Stimulated activated CD8-positive, alpha-beta memory T cell treated with anti-CD3 and anti-CD28 coated beads, Interleukin-7, amount 100 ng/mL, for 4 hours (primary cell): ENCODE results near the gene GABRG3.

ENCODE experiments used
- DNase-seq, 2 donors: peaks; one replicate each; pipeline ENCODE4 v3.0.0-alpha.2; 2020; ENCODE audit warnings: low read depth in 2 of 2

Gene GABRG3

GRCh38 chr15:27241943-27242342 is 271.0 kb downstream of the GABRG3 start:
- no peak for DNase-seq

- DNase-seq = no peak
These were observed 273.1 kb downstream of the GABRG3 start for GRCh38 chr15:27244047-27244446.

- no peak for DNase-seq
These were observed 277.3 kb downstream of the GABRG3 start for GRCh38 chr15:27248251-27248650.

- no peak for DNase-seq
These were observed 278.2 kb downstream of the GABRG3 start for GRCh38 chr15:27249046-27249759.

GRCh38 chr15:27249760-27250109 is 278.8 kb downstream of the GABRG3 start:
- no peak for DNase-seq

GRCh38 chr15:27250223-27250622 is 279.2 kb downstream of the GABRG3 start:
- DNase-seq = no peak

- DNase-seq = no peak
These were observed 283.1 kb downstream of the GABRG3 start for GRCh38 chr15:27254055-27254454.

- no peak for DNase-seq
These were observed 283.8 kb downstream of the GABRG3 start for GRCh38 chr15:27254801-27255200.

GRCh38 chr15:27256446-27256845 is 285.5 kb downstream of the GABRG3 start:
- DNase-seq = no peak

- no peak for DNase-seq
These were observed 287.3 kb downstream of the GABRG3 start for GRCh38 chr15:27258287-27258686.

GRCh38 chr15:27260523-27260922 is 289.5 kb downstream of the GABRG3 start:
- DNase-seq = no peak

- no peak for DNase-seq
These were observed 297.9 kb downstream of the GABRG3 start for GRCh38 chr15:27268923-27269322.

GRCh38 chr15:27271258-27271657 is 300.3 kb downstream of the GABRG3 start:
- DNase-seq = no peak

- DNase-seq = no peak
These were observed 301.4 kb downstream of the GABRG3 start for GRCh38 chr15:27272427-27272826.

GRCh38 chr15:27273506-27273905 is 302.5 kb downstream of the GABRG3 start:
- DNase-seq = no peak

- DNase-seq = no peak
These were observed 307.8 kb downstream of the GABRG3 start for GRCh38 chr15:27278761-27279160.

GRCh38 chr15:27292641-27293040 is 321.7 kb downstream of the GABRG3 start:
- no peak for DNase-seq

- no peak for DNase-seq
These were observed 322.6 kb downstream of the GABRG3 start for GRCh38 chr15:27293607-27294006.

GRCh38 chr15:27317736-27318135 is 346.8 kb downstream of the GABRG3 start:
- no peak for DNase-seq

- DNase-seq = no peak
These were observed 352.8 kb downstream of the GABRG3 start for GRCh38 chr15:27323801-27324200.

GRCh38 chr15:27324886-27325615 is 354.1 kb downstream of the GABRG3 start:
- no peak for DNase-seq

GRCh38 chr15:27327467-27328025 is 356.6 kb downstream of the GABRG3 start:
- no peak for DNase-seq

- no peak for DNase-seq
These were observed 357.2 kb downstream of the GABRG3 start for GRCh38 chr15:27328186-27328585.
